Measurements from ENCODE around the gene RMP24.
A peak's percentile ranks its signal among the peaks of the same experiment; 100 is the strongest.

RMP24 gene

DNA sequence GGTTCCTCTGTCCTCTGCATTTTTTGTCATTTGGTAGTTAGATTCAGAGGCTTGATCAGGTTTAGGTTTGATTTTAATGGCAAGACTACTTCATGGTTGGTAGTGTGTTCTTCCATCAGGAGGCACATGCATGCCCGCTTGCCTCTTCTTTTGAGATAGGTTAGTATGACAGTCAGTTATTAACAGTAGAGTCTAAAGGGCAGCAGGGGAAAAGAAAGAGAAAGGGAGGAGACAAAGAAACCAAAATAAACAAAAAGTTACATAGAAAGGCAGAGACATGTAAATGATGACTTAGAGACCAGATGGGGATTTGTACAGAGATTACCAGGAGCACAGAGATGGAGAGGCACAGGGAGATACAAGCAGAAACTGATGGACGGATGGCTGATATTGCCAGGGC, 10.2 kb upstream of the RMP24 start (continued):
- TF ChIP-seq AHDC1 (CRISPR knock-in tag; IDR thresholded peaks at IDR 0.05; ENCODE audit: borderline replicate concordance) (peak; percentile 40; the same call in 1 of the 2 replicates), TBL1XR1 (IDR thresholded peaks at IDR 0.05; ENCODE audit: borderline replicate concordance, low read length, partially characterized antibody) (no peak), PAXIP1 (CRISPR knock-in tag; conservative IDR thresholded peaks at IDR 0.05) (peak; percentile 53; the same call in 1 of the 2 replicates), POLR2AphosphoS2 (IDR thresholded peaks at IDR 0.05; ENCODE audit: low read depth, low read length) (no peak), ZNF747 (CRISPR knock-in tag; IDR thresholded peaks at IDR 0.05; ENCODE audit: borderline replicate concordance) (no peak), HHEX (CRISPR knock-in tag; IDR thresholded peaks at IDR 0.05) (no peak), PHF21A (CRISPR knock-in tag; IDR thresholded peaks at IDR 0.05) (no peak), SP140L (CRISPR knock-in tag; IDR thresholded peaks at IDR 0.05; ENCODE audit: borderline replicate concordance) (no peak), ZFYVE20 (CRISPR knock-in tag; IDR thresholded peaks at IDR 0.05; ENCODE audit: borderline replicate concordance, low read depth) (no peak), GMEB1 (CRISPR knock-in tag; IDR thresholded peaks at IDR 0.05; ENCODE audit: borderline replicate concordance) (no peak), ZNF670 (CRISPR knock-in tag; IDR thresholded peaks at IDR 0.05; ENCODE audit: borderline replicate concordance) (no peak), HNF4A (CRISPR knock-in tag; IDR thresholded peaks at IDR 0.05) (peak; percentile 48), TAF1 (CRISPR knock-in tag; IDR thresholded peaks at IDR 0.05) (no peak), PITX1 (CRISPR knock-in tag; IDR thresholded peaks at IDR 0.05) (no peak), ELF1 (CRISPR knock-in tag; IDR thresholded peaks at IDR 0.05) (no peak), SP5 (CRISPR knock-in tag; IDR thresholded peaks at IDR 0.05; ENCODE audit: borderline replicate concordance, low read depth) (0 out of 2 replicates have a peak, but pooled peaks have one; percentile 27), SP4 (CRISPR knock-in tag; IDR thresholded peaks at IDR 0.05) (no peak), RBFOX2 (IDR thresholded peaks at IDR 0.05; ENCODE audit: low read depth, low read length) (no peak), SIX4 (CRISPR knock-in tag; IDR thresholded peaks at IDR 0.05) (no peak)
- TF ChIP-seq, protein P1, sequence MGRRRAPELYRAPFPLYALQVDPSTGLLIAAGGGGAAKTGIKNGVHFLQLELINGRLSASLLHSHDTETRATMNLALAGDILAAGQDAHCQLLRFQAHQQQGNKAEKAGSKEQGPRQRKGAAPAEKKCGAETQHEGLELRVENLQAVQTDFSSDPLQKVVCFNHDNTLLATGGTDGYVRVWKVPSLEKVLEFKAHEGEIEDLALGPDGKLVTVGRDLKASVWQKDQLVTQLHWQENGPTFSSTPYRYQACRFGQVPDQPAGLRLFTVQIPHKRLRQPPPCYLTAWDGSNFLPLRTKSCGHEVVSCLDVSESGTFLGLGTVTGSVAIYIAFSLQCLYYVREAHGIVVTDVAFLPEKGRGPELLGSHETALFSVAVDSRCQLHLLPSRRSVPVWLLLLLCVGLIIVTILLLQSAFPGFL (CRISPR knock-in tag; IDR thresholded peaks at IDR 0.05) = no peak
